ENCODE results near the gene PRND.
"Not testable (repeated sequence)": the region's sequence is repeated elsewhere in the genome, so short reads cannot be mapped to it uniquely, and the experiment has no call there.

The PRND gene

GRCh38 chr20:4770026-4770425 is 48.3 kb downstream of the PRND start:
- TF ChIP-seq CTCF (IDR thresholded peaks at IDR 0.05; ENCODE audit: low read length) (no peak), EZH2 (IDR thresholded peaks at IDR 0.05; ENCODE audit: borderline replicate concordance, low read length) (no peak)
- H4K20me1 ChIP-seq (ENCODE audit: insufficient read depth, low read length), result no peaks in the 10 kb centered on the region
- peaks cover 9% of the 10 kb centered on the region; the same call in 1 of the 2 replicates for H3K27me3 ChIP-seq (ENCODE audit: insufficient read depth, low read length)
- no peaks in the 10 kb centered on the region for H3K79me2 ChIP-seq (ENCODE audit: insufficient read depth, low read length)
- H3K9me3 ChIP-seq (ENCODE audit: low read length), result peaks cover 13% of the 10 kb centered on the region
- H3K9me2 ChIP-seq (ENCODE audit: low read depth, low read length), result no peaks in the 10 kb centered on the region
- H3K9ac ChIP-seq (ENCODE audit: low read length), result no peak overlapping the region
- H3K27ac ChIP-seq (ENCODE audit: low read depth, low read length, poor library complexity, severe bottlenecking), result no peak overlapping the region
- H3F3A ChIP-seq (ENCODE audit: insufficient read depth, low read length), result no peaks in the 10 kb centered on the region
- H3K4me3 ChIP-seq (ENCODE audit: low read depth, low read length, poor library complexity, severe bottlenecking), result no peak overlapping the region
- H2AFZ ChIP-seq (ENCODE audit: low read length), result no peak overlapping the region
- peaks cover 5% of the 10 kb centered on the region for H3K4me1 ChIP-seq (ENCODE audit: insufficient read depth, low read length, severe bottlenecking)
- H3K36me3 ChIP-seq (ENCODE audit: insufficient read depth, low read length), result peaks cover 6% of the 10 kb centered on the region; the same call in 1 of the 2 replicates
- H3K4me2 ChIP-seq (ENCODE audit: low read length), result no peak overlapping the region

- Histone ChIP-seq H4K20me1 (ENCODE audit: insufficient read depth, low read length) (no peaks in the 10 kb centered on the region), H3K27me3 (ENCODE audit: insufficient read depth, low read length) (peaks cover 9% of the 10 kb centered on the region; the same call in 1 of the 2 replicates), H3K9me3 (ENCODE audit: low read length) (peaks cover 13% of the 10 kb centered on the region), H3K9me2 (ENCODE audit: low read depth, low read length) (no peaks in the 10 kb centered on the region), H3K27ac (ENCODE audit: low read depth, low read length, poor library complexity, severe bottlenecking) (no peak overlapping the region), H2AFZ (ENCODE audit: low read length) (no peak overlapping the region), H3F3A (ENCODE audit: insufficient read depth, low read length) (no peaks in the 10 kb centered on the region), H3K36me3 (ENCODE audit: insufficient read depth, low read length) (peaks cover 6% of the 10 kb centered on the region; the same call in 1 of the 2 replicates), H3K4me1 (ENCODE audit: insufficient read depth, low read length, severe bottlenecking) (peaks cover 5% of the 10 kb centered on the region), H3K4me3 (ENCODE audit: low read depth, low read length, poor library complexity, severe bottlenecking) (no peak overlapping the region), H3K4me2 (ENCODE audit: low read length) (no peak overlapping the region), H3K79me2 (ENCODE audit: insufficient read depth, low read length) (no peaks in the 10 kb centered on the region), H3K9ac (ENCODE audit: low read length) (no peak overlapping the region)
- TF ChIP-seq EZH2 (IDR thresholded peaks at IDR 0.05; ENCODE audit: borderline replicate concordance, low read length), result no peak
- no peak for TF ChIP-seq CTCF (IDR thresholded peaks at IDR 0.05; ENCODE audit: low read length)
Measured at GRCh38 chr20:4771004-4771403, 49.3 kb downstream of the PRND start.

GRCh38 chr20:4772132-4772531 is 50.4 kb downstream of the PRND start:
- Histone ChIP-seq H4K20me1 (ENCODE audit: insufficient read depth, low read length) (no peaks in the 10 kb centered on the region), H3K27ac (ENCODE audit: low read depth, low read length, poor library complexity, severe bottlenecking) (no peak overlapping the region), H3K9ac (ENCODE audit: low read length) (no peak overlapping the region), H3K79me2 (ENCODE audit: insufficient read depth, low read length) (no peaks in the 10 kb centered on the region), H3K4me1 (ENCODE audit: insufficient read depth, low read length, severe bottlenecking) (no peaks in the 10 kb centered on the region), H3K9me2 (ENCODE audit: low read depth, low read length) (no peaks in the 10 kb centered on the region), H3K9me3 (ENCODE audit: low read length) (peaks cover 13% of the 10 kb centered on the region), H3F3A (ENCODE audit: insufficient read depth, low read length) (no peaks in the 10 kb centered on the region), H3K4me3 (ENCODE audit: low read depth, low read length, poor library complexity, severe bottlenecking) (no peak overlapping the region), H3K27me3 (ENCODE audit: insufficient read depth, low read length) (peaks cover 9% of the 10 kb centered on the region; the same call in 1 of the 2 replicates), H3K4me2 (ENCODE audit: low read length) (no peak overlapping the region), H3K36me3 (ENCODE audit: insufficient read depth, low read length) (peaks cover 6% of the 10 kb centered on the region; the same call in 1 of the 2 replicates), H2AFZ (ENCODE audit: low read length) (no peak overlapping the region)
- TF ChIP-seq EZH2 (IDR thresholded peaks at IDR 0.05; ENCODE audit: borderline replicate concordance, low read length), result no peak
- no peak for TF ChIP-seq CTCF (IDR thresholded peaks at IDR 0.05; ENCODE audit: low read length)

GRCh38 chr20:4773014-4773413 is 51.3 kb downstream of the PRND start:
- not testable (repeated sequence) for H3K4me3 ChIP-seq (ENCODE audit: low read depth, low read length, poor library complexity, severe bottlenecking); H3F3A ChIP-seq (ENCODE audit: insufficient read depth, low read length); H4K20me1 ChIP-seq (ENCODE audit: insufficient read depth, low read length); H3K9ac ChIP-seq (ENCODE audit: low read length); H3K4me2 ChIP-seq (ENCODE audit: low read length); H3K4me1 ChIP-seq (ENCODE audit: insufficient read depth, low read length, severe bottlenecking); H3K9me2 ChIP-seq (ENCODE audit: low read depth, low read length); H2AFZ ChIP-seq (ENCODE audit: low read length); H3K79me2 ChIP-seq (ENCODE audit: insufficient read depth, low read length); H3K27ac ChIP-seq (ENCODE audit: low read depth, low read length, poor library complexity, severe bottlenecking); H3K36me3 ChIP-seq (ENCODE audit: insufficient read depth, low read length); H3K27me3 ChIP-seq (ENCODE audit: insufficient read depth, low read length)
- peaks cover 13% of the 10 kb centered on the region for H3K9me3 ChIP-seq (ENCODE audit: low read length)
